SK-N-SH treated with all-trans-retinoic acid at 6 μM for 48 hours (cell line): ENCODE measurements around the gene OR4Q2.

Source experiments
- ARNTL ChIP-seq: fragments of 450-650 bp; formaldehyde crosslinking; IDR thresholded peaks from 2 replicates; pipeline ENCODE4 v1.5.0; 2020; ENCODE audit warnings: low read depth, mild to moderate bottlenecking, moderate library complexity, borderline replicate concordance
- CSDC2 ChIP-seq: fragments of 250-450 bp; sonication (Bioruptor Pico); IDR thresholded peaks from 2 replicates; pipeline ENCODE4 v1.5.0; 2020; ENCODE audit warnings: mild to moderate bottlenecking, moderate library complexity
- PPARA ChIP-seq: fragments of 250-450 bp; sonication (Bioruptor Pico); IDR thresholded peaks from 2 replicates; pipeline ENCODE4 v1.5.0; 2020; ENCODE audit warnings: mild to moderate bottlenecking, borderline replicate concordance
- RARB ChIP-seq: fragments of 250-450 bp; sonication (Bioruptor Pico); IDR thresholded peaks from 2 replicates; pipeline ENCODE4 v1.8.0; 2021; ENCODE audit warnings: mild to moderate bottlenecking, moderate library complexity
- SNAI2 ChIP-seq: fragments of 250-450 bp; sonication (Bioruptor Pico); IDR thresholded peaks from 2 replicates; pipeline ENCODE4 v1.5.0; 2020; ENCODE audit warnings: mild to moderate bottlenecking, moderate library complexity
- TCF4 ChIP-seq: fragments of 250-450 bp; sonication (Bioruptor Pico); IDR thresholded peaks from 2 replicates; pipeline ENCODE4 v1.8.0; 2021; ENCODE audit warnings: mild to moderate bottlenecking, moderate library complexity, borderline replicate concordance
- TOX ChIP-seq: fragments of 250-450 bp; sonication (Bioruptor Pico); IDR thresholded peaks from 2 replicates; pipeline ENCODE4 v1.8.0; 2021; ENCODE audit warnings: mild to moderate bottlenecking, moderate library complexity, borderline replicate concordance
- ZFP30 ChIP-seq: fragments of 450-650 bp; formaldehyde crosslinking; IDR thresholded peaks from 2 replicates; pipeline ENCODE4 v1.5.0; 2022; ENCODE audit warnings: mild to moderate bottlenecking, moderate library complexity
- ZNF70 ChIP-seq: fragments of 450-650 bp; formaldehyde crosslinking; IDR thresholded peaks from 2 replicates; pipeline ENCODE4 v1.5.0; 2020; ENCODE audit warnings: mild to moderate bottlenecking, moderate library complexity
- ZNF8 ChIP-seq: fragments of 450-650 bp; formaldehyde crosslinking; IDR thresholded peaks from 2 replicates; pipeline ENCODE4 v1.5.0; 2020; ENCODE audit warnings: mild to moderate bottlenecking, moderate library complexity
- TF ChIP-seq, protein P1 (sequence below): fragments of 250-450 bp; sonication (Bioruptor Pico); IDR thresholded peaks from 2 replicates; pipeline ENCODE4 v1.5.1; 2020; ENCODE audit warnings: low read depth, mild to moderate bottlenecking, moderate library complexity
- TF ChIP-seq, protein P2 (sequence below): fragments of 250-450 bp; sonication (Bioruptor Pico); IDR thresholded peaks from 2 replicates; pipeline ENCODE4 v1.8.0; 2021; ENCODE audit warnings: low read depth, mild to moderate bottlenecking, moderate library complexity, borderline replicate concordance
- TF ChIP-seq, protein P3 (sequence below): fragments of 250-450 bp; sonication (Bioruptor Pico); IDR thresholded peaks from 2 replicates; pipeline ENCODE4 v1.5.0; 2020; ENCODE audit warnings: mild to moderate bottlenecking, moderate library complexity
- TF ChIP-seq, protein P4 (sequence below): fragments of 250-450 bp; sonication (Bioruptor Pico); IDR thresholded peaks from 2 replicates; pipeline ENCODE4 v1.8.0; 2020; ENCODE audit warnings: mild to moderate bottlenecking, moderate library complexity, borderline replicate concordance

DNA sequence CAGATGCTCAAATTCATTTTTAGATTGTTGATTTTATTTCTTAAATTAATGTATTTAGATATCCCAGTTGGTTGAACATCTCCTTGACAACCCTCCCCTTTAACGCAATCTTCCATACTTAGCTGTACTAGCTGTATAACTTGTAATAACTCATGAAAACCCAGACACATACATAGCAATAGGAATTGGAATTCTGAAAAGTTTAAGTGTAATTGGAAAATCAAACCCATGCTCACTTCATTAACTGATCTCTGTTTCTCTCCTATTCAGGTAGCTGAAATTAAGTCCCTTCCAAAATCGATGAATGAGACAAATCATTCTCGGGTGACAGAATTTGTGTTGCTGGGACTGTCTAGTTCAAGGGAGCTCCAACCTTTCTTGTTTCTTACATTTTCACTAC, 26.7 kb upstream of the OR4Q2 start, which contains the start of gene OR4K15:
- TF ChIP-seq SNAI2 (CRISPR knock-in tag) = no peak
- TF ChIP-seq, protein P1, sequence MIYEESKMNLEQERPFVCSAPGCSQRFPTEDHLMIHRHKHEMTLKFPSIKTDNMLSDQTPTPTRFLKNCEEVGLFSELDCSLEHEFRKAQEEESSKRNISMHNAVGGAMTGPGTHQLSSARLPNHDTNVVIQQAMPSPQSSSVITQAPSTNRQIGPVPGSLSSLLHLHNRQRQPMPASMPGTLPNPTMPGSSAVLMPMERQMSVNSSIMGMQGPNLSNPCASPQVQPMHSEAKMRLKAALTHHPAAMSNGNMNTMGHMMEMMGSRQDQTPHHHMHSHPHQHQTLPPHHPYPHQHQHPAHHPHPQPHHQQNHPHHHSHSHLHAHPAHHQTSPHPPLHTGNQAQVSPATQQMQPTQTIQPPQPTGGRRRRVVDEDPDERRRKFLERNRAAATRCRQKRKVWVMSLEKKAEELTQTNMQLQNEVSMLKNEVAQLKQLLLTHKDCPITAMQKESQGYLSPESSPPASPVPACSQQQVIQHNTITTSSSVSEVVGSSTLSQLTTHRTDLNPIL (CRISPR knock-in tag) = no peak
- no peak for TF ChIP-seq TOX (CRISPR knock-in tag)
- TF ChIP-seq, protein P2, sequence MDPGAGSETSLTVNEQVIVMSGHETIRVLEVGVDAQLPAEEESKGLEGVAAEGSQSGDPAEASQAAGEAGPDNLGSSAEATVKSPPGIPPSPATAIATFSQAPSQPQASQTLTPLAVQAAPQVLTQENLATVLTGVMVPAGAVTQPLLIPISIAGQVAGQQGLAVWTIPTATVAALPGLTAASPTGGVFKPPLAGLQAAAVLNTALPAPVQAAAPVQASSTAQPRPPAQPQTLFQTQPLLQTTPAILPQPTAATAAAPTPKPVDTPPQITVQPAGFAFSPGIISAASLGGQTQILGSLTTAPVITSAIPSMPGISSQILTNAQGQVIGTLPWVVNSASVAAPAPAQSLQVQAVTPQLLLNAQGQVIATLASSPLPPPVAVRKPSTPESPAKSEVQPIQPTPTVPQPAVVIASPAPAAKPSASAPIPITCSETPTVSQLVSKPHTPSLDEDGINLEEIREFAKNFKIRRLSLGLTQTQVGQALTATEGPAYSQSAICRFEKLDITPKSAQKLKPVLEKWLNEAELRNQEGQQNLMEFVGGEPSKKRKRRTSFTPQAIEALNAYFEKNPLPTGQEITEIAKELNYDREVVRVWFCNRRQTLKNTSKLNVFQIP (CRISPR knock-in tag) = no peak
- TF ChIP-seq ZNF8 (CRISPR knock-in tag) = no peak
- TF ChIP-seq CSDC2 (CRISPR knock-in tag) = no peak
- no peak for TF ChIP-seq ARNTL
- TF ChIP-seq, protein P3, sequence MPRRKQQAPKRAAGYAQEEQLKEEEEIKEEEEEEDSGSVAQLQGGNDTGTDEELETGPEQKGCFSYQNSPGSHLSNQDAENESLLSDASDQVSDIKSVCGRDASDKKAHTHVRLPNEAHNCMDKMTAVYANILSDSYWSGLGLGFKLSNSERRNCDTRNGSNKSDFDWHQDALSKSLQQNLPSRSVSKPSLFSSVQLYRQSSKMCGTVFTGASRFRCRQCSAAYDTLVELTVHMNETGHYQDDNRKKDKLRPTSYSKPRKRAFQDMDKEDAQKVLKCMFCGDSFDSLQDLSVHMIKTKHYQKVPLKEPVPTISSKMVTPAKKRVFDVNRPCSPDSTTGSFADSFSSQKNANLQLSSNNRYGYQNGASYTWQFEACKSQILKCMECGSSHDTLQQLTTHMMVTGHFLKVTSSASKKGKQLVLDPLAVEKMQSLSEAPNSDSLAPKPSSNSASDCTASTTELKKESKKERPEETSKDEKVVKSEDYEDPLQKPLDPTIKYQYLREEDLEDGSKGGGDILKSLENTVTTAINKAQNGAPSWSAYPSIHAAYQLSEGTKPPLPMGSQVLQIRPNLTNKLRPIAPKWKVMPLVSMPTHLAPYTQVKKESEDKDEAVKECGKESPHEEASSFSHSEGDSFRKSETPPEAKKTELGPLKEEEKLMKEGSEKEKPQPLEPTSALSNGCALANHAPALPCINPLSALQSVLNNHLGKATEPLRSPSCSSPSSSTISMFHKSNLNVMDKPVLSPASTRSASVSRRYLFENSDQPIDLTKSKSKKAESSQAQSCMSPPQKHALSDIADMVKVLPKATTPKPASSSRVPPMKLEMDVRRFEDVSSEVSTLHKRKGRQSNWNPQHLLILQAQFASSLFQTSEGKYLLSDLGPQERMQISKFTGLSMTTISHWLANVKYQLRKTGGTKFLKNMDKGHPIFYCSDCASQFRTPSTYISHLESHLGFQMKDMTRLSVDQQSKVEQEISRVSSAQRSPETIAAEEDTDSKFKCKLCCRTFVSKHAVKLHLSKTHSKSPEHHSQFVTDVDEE (CRISPR knock-in tag) = no peak
- TF ChIP-seq ZFP30 (CRISPR knock-in tag) = no peak
- no peak for TF ChIP-seq TCF4 (CRISPR knock-in tag)
- TF ChIP-seq PPARA = no peak
- no peak for TF ChIP-seq RARB
- no peak for TF ChIP-seq ZNF70 (CRISPR knock-in tag)
- TF ChIP-seq, protein P4, sequence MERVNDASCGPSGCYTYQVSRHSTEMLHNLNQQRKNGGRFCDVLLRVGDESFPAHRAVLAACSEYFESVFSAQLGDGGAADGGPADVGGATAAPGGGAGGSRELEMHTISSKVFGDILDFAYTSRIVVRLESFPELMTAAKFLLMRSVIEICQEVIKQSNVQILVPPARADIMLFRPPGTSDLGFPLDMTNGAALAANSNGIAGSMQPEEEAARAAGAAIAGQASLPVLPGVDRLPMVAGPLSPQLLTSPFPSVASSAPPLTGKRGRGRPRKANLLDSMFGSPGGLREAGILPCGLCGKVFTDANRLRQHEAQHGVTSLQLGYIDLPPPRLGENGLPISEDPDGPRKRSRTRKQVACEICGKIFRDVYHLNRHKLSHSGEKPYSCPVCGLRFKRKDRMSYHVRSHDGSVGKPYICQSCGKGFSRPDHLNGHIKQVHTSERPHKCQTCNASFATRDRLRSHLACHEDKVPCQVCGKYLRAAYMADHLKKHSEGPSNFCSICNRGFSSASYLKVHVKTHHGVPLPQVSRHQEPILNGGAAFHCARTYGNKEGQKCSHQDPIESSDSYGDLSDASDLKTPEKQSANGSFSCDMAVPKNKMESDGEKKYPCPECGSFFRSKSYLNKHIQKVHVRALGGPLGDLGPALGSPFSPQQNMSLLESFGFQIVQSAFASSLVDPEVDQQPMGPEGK (CRISPR knock-in tag) = no peak
